Measurements from ENCODE around the gene ANLN.

DNA sequence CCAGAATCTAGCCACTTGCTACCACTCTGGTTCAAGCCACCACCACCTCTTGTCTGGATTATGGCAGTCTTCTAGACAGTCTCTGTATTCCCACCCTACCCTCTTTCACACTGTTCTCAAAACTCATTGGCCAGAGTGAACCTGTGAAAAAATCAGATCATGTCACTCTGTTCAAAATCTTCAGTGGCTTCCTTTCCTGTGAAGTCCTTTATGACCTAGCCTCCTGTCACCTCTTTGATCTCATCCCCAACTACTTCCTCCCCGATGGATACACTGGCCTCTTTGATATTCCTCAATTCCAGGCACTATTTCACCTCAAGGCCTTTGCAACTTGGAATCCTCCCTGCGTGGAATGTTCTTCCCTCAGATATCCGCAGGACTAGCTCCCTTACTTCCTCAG is 21.2 kb upstream of the ANLN start:
- no peak for TF ChIP-seq CTCF (IDR thresholded peaks at IDR 0.05)
- no peak for TF ChIP-seq POLR2A (IDR thresholded peaks at IDR 0.05)
